PFSK-1 (cell line): Measurements from ENCODE around the gene PSMA7.

Experiments used
- FOXP2 ChIP-seq: optimal IDR thresholded peaks from 2 replicates; pipeline ENCODE3; 2011; ENCODE audit warnings: borderline replicate concordance, control low read depth, inconsistent platforms; ENCODE audit not compliant: insufficient read depth; ENCODE audit errors: extremely low read length, extremely low read depth
- POLR2AphosphoS5 ChIP-seq: IDR thresholded peaks from 2 replicates; pipeline ENCODE4 v1.6.1; 2012; ENCODE audit warnings: low read depth, mild to moderate bottlenecking, control low read depth, low read length, moderate library complexity
- REST ChIP-seq, 2 experiments: IDR thresholded peaks; 2 replicates each; pipeline versions ENCODE4 v1.6.1 to v1.8.0; 2011 to 2012; ENCODE audit warnings: low read depth in 2 of 2, low read length in 2 of 2, control low read depth in 1 of 2, inconsistent platforms in 1 of 2, mild to moderate bottlenecking in 1 of 2, moderate library complexity in 1 of 2; ENCODE audit not compliant: insufficient read depth in 1 of 2
- SIN3A ChIP-seq: IDR thresholded peaks from 2 replicates; pipeline ENCODE4 v1.6.1; 2012; ENCODE audit warnings: mild to moderate bottlenecking, low read length, moderate library complexity, borderline replicate concordance; ENCODE audit not compliant: insufficient read depth
- TAF1 ChIP-seq: IDR thresholded peaks from 2 replicates; pipeline ENCODE4 v1.6.1; 2012; ENCODE audit warnings: low read length, control low read depth, borderline replicate concordance; ENCODE audit not compliant: insufficient read depth

PSMA7 gene

GRCh38 chr20:62170536-62170935, 27.3 kb upstream of the PSMA7 start:
- TF ChIP-seq TAF1, result no peak
- no peak for TF ChIP-seq FOXP2
- no peak for TF ChIP-seq REST (IDR thresholded peaks at IDR 0.05; ENCODE audit: insufficient read depth in 1 of 2, low read depth in 2 of 2, low read length in 2 of 2)
- no peak for TF ChIP-seq POLR2AphosphoS5
- no peak for TF ChIP-seq SIN3A

GRCh38 chr20:62168890-62169435, 25.8 kb upstream of the PSMA7 start:
- TF ChIP-seq SIN3A (no peak), FOXP2 (no peak), REST (IDR thresholded peaks at IDR 0.05; ENCODE audit: insufficient read depth in 1 of 2, low read depth in 2 of 2, low read length in 2 of 2) (no peak), POLR2AphosphoS5 (no peak), TAF1 (no peak)

GRCh38 chr20:62168061-62168460, 24.9 kb upstream of the PSMA7 start:
- TF ChIP-seq TAF1 (no peak), REST (IDR thresholded peaks at IDR 0.05; ENCODE audit: insufficient read depth in 1 of 2, low read depth in 2 of 2, low read length in 2 of 2) (no peak), SIN3A (no peak), FOXP2 (no peak), POLR2AphosphoS5 (no peak)

GRCh38 chr20:62167474-62167873, 24.3 kb upstream of the PSMA7 start:
- no peak for TF ChIP-seq SIN3A
- no peak for TF ChIP-seq FOXP2
- no peak for TF ChIP-seq POLR2AphosphoS5
- no peak for TF ChIP-seq TAF1
- TF ChIP-seq REST (IDR thresholded peaks at IDR 0.05; ENCODE audit: insufficient read depth in 1 of 2, low read depth in 2 of 2, low read length in 2 of 2), result no peak
